Kidney epithelial cell (primary cell): ENCODE measurements around the gene CFAP61. TPM values are rescaled to one million over a fixed set of nuclear protein-coding genes. Genes with fewer than 3 reads are reported as not detected.

Experiments used
- DNase-seq: peaks from one replicate; pipeline ENCODE4 v3.0.0-alpha.2; 2010; ENCODE audit warnings: low read depth
- H3K27me3 ChIP-seq: 2 replicates; pipeline ENCODE4 v1.6.0; 2011; ENCODE audit warnings: low read length; ENCODE audit not compliant: control insufficient read depth, insufficient read depth
- H3K36me3 ChIP-seq: 2 replicates; pipeline ENCODE4 v1.5.1; 2011; ENCODE audit warnings: low read length; ENCODE audit not compliant: control insufficient read depth, insufficient read depth
- H3K4me3 ChIP-seq: 2 replicates; pipeline ENCODE4 v1.5.1; 2011; ENCODE audit warnings: low read depth, mild to moderate bottlenecking, control low read depth, low read length
- total RNA-seq: library from RNA; depleted of rRNA; stranded (reverse); fragments of >200 nt; gene quantifications from 2 replicates; pipeline ENCODE4 v1.2.3, GENCODE V29; 2015
- TF ChIP-seq, protein P1 (sequence below): IDR thresholded peaks from 2 replicates; pipeline ENCODE4 v1.5.1; 2011; ENCODE audit warnings: mild to moderate bottlenecking, moderate library complexity, low read length, control low read depth, inconsistent platforms; ENCODE audit not compliant: insufficient read depth, poor library complexity, severe bottlenecking

CFAP61 gene
- total RNA-seq, 1 donor from 2014 or later, result not detected

DNA sequence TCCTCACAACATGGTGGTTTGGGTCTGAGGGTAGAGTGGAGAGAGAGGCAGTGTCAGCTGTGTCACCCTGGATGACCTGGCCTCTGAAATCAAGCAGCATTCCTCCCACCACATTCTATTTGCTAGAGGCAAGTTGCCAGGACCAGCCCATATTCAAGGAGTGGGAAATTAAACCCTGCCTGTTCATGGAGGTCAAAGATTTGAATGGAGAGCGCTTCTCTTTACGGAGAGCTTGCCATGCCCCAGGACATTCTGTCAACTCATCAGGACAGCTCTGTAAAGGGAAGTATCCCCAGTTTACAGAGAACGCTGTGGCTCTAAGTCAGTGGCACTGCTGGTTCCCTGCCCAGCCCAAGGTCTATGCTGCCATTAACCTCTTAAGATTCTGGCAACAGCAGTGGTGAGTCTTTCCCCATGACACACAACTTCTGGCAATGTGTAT lies 225.6 kb downstream of the CFAP61 start:
- TF ChIP-seq, protein P1, sequence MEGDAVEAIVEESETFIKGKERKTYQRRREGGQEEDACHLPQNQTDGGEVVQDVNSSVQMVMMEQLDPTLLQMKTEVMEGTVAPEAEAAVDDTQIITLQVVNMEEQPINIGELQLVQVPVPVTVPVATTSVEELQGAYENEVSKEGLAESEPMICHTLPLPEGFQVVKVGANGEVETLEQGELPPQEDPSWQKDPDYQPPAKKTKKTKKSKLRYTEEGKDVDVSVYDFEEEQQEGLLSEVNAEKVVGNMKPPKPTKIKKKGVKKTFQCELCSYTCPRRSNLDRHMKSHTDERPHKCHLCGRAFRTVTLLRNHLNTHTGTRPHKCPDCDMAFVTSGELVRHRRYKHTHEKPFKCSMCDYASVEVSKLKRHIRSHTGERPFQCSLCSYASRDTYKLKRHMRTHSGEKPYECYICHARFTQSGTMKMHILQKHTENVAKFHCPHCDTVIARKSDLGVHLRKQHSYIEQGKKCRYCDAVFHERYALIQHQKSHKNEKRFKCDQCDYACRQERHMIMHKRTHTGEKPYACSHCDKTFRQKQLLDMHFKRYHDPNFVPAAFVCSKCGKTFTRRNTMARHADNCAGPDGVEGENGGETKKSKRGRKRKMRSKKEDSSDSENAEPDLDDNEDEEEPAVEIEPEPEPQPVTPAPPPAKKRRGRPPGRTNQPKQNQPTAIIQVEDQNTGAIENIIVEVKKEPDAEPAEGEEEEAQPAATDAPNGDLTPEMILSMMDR, result no peak

DNA sequence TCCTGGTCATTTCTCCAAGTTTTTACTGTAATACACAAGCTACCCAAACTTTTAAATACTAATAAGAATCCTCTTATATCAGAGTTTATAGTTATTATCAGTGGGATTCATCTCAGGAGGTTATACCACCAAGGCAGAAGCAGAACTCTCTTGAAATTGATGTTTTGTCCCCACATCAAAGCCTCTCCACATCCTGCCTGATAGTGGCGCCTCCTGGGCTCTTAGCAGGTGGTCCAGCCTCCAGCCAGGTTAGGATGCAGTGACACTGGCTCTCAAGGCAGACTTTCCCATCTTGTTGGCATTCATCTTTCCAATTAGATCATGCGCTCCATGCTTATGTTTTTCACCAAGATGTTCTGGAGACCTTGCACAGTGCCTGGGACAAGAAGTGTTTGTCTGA lies 233.7 kb downstream of the CFAP61 start:
- TF ChIP-seq, protein P1, result no peak

More for the DNA sequence above, 225.6 kb downstream of the CFAP61 start:
- no peak for DNase-seq
- Histone ChIP-seq H3K4me3 (no peak overlapping the region), H3K27me3 (peaks cover 8% of the 10 kb centered on the region), H3K36me3 (no peaks in the 10 kb centered on the region)

GRCh38 chr20:20289331-20289730 lies 237.0 kb downstream of the CFAP61 start:
- H3K4me3 ChIP-seq, result no peak overlapping the region
- H3K36me3 ChIP-seq, result no peaks in the 10 kb centered on the region
- no peak for DNase-seq
- H3K27me3 ChIP-seq, result no peaks in the 10 kb centered on the region
- TF ChIP-seq, protein P1, result no peak

More for the DNA sequence above, 233.7 kb downstream of the CFAP61 start:
- Histone ChIP-seq H3K36me3 (no peaks in the 10 kb centered on the region), H3K4me3 (no peak overlapping the region), H3K27me3 (no peaks in the 10 kb centered on the region)
- no peak for DNase-seq

GRCh38 chr20:20292472-20292871 lies 240.1 kb downstream of the CFAP61 start:
- no peaks in the 10 kb centered on the region for H3K36me3 ChIP-seq
- no peak overlapping the region for H3K4me3 ChIP-seq
- TF ChIP-seq, protein P1, result no peak
- H3K27me3 ChIP-seq, result no peaks in the 10 kb centered on the region
- DNase-seq, result no peak

DNA sequence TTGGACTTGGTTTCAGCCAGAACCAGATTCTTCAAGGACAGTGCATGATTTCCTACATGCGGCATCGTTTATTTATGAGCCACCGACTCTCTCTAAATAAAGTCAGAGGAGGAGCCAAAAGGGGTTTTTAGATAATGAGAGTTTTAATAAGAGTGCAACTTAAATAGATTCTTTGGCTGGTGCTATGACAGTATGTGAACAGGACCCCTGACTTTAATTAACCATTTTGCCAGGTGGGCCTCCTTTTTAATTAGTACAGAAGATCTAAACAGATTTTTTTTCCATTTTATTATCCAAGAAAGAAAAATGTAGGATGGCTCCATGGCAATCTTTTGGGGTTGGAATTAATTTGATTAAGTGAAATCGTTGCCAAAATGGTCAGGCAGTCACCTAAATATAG lies 240.8 kb downstream of the CFAP61 start:
- no peaks in the 10 kb centered on the region for H3K27me3 ChIP-seq
- TF ChIP-seq, protein P1, result no peak
- no peaks in the 10 kb centered on the region for H3K36me3 ChIP-seq
- H3K4me3 ChIP-seq, result no peak overlapping the region
- DNase-seq, result no peak

- Histone ChIP-seq H3K4me3 (no peak overlapping the region), H3K27me3 (no peaks in the 10 kb centered on the region), H3K36me3 (no peaks in the 10 kb centered on the region)
- DNase-seq, result no peak
- TF ChIP-seq, protein P1, result no peak
These were observed 241.5 kb downstream of the CFAP61 start for GRCh38 chr20:20293691-20294385.
